Measurements from ENCODE around the gene SLC23A1. TPM values are rescaled to one million over a fixed set of nuclear protein-coding genes. Genes with fewer than 3 reads are reported as not detected.

The SLC23A1 gene
- total and polyA plus RNA-seq, 2 of the 13 experiments (the other 11 are each of a cell fraction or from before 2014, with no cell fraction given): 6.0 to 6.6 TPM

- TF ChIP-seq NFAT5 (CRISPR knock-in tag; IDR thresholded peaks at IDR 0.05) (no peak), ZNF326 (CRISPR knock-in tag; IDR thresholded peaks at IDR 0.05; ENCODE audit: borderline replicate concordance) (no peak), CREB1 (IDR thresholded peaks at IDR 0.05) (no peak), CREB1 (CRISPR knock-in tag; IDR thresholded peaks at IDR 0.05) (no peak), ZNF512 (CRISPR knock-in tag; IDR thresholded peaks at IDR 0.05) (no peak)
Observed at GRCh38 chr5:139413153-139413552, 30.1 kb upstream of the SLC23A1 start (continued).

All from HepG2 (cell line).